Central memory CD4-positive, alpha-beta T cell (primary cell): ENCODE data around the gene CPXM2.

Experiments
- DNase-seq: peaks from one replicate; pipeline ENCODE4 v3.0.0; 2022

The CPXM2 gene

GRCh38 chr10:123904834-123905409, 13.3 kb upstream of the CPXM2 start:
- no peak for DNase-seq

- DNase-seq: no peak
Measured at GRCh38 chr10:123903621-123904020, 12.0 kb upstream of the CPXM2 start.

- no peak for DNase-seq
Measured at GRCh38 chr10:123901621-123902020, 10.0 kb upstream of the CPXM2 start.

- DNase-seq: no peak
Measured at GRCh38 chr10:123897146-123897545, 5.5 kb upstream of the CPXM2 start.

- no peak for DNase-seq
Measured at GRCh38 chr10:123896246-123896927, 4.8 kb upstream of the CPXM2 start.

- DNase-seq: no peak
Measured at GRCh38 chr10:123893651-123894050, 2.0 kb upstream of the CPXM2 start.

GRCh38 chr10:123890756-123891143, 857 bp downstream of the CPXM2 start:
- DNase-seq: no peak

GRCh38 chr10:123890226-123890625, 1.4 kb downstream of the CPXM2 start:
- DNase-seq: no peak

GRCh38 chr10:123889821-123890220, 1.8 kb downstream of the CPXM2 start:
- DNase-seq: no peak

GRCh38 chr10:123888751-123889150, 2.9 kb downstream of the CPXM2 start:
- no peak for DNase-seq

- no peak for DNase-seq
Measured at GRCh38 chr10:123888256-123888655, 3.4 kb downstream of the CPXM2 start.

- no peak for DNase-seq
Measured at GRCh38 chr10:123886292-123886691, 5.3 kb downstream of the CPXM2 start.

- no peak for DNase-seq
Measured at GRCh38 chr10:123885406-123886170, 6.0 kb downstream of the CPXM2 start.

GRCh38 chr10:123884907-123885381, 6.7 kb downstream of the CPXM2 start:
- DNase-seq: no peak

- no peak for DNase-seq
Measured at GRCh38 chr10:123884351-123884906, 7.2 kb downstream of the CPXM2 start.

GRCh38 chr10:123883673-123884320, 7.8 kb downstream of the CPXM2 start:
- no peak for DNase-seq

GRCh38 chr10:123882681-123883445, 8.7 kb downstream of the CPXM2 start:
- no peak for DNase-seq

GRCh38 chr10:123882177-123882576, 9.4 kb downstream of the CPXM2 start:
- no peak for DNase-seq

GRCh38 chr10:123879606-123880257, 11.9 kb downstream of the CPXM2 start:
- no peak for DNase-seq

GRCh38 chr10:123878666-123879303, 12.8 kb downstream of the CPXM2 start:
- no peak for DNase-seq

GRCh38 chr10:123870260-123870659, 21.3 kb downstream of the CPXM2 start:
- no peak for DNase-seq
